ENCODE measurements around the gene GFPT2. TPM values are rescaled to one million over a fixed set of nuclear protein-coding genes. Genes with fewer than 3 reads are reported as not detected.

GFPT2 gene
- total RNA-seq, 4 donors from 2014 or later: 2.1 to 5.5 (median 4.1) TPM

- no peak overlapping the region for H3K4me3 ChIP-seq
- ATAC-seq (no peak), DNase-seq (no peak)
- H3K36me3 ChIP-seq: no peaks in the 10 kb centered on the region
- in situ Hi-C loops (cut with MboI; ENCODE audit: low sequenced_read_pairs in 4 of 4): no loop called here
- H3K27me3 ChIP-seq: no peaks in the 10 kb centered on the region
- no peaks in the 10 kb centered on the region for H3K9me3 ChIP-seq
- TF ChIP-seq, protein P1, sequence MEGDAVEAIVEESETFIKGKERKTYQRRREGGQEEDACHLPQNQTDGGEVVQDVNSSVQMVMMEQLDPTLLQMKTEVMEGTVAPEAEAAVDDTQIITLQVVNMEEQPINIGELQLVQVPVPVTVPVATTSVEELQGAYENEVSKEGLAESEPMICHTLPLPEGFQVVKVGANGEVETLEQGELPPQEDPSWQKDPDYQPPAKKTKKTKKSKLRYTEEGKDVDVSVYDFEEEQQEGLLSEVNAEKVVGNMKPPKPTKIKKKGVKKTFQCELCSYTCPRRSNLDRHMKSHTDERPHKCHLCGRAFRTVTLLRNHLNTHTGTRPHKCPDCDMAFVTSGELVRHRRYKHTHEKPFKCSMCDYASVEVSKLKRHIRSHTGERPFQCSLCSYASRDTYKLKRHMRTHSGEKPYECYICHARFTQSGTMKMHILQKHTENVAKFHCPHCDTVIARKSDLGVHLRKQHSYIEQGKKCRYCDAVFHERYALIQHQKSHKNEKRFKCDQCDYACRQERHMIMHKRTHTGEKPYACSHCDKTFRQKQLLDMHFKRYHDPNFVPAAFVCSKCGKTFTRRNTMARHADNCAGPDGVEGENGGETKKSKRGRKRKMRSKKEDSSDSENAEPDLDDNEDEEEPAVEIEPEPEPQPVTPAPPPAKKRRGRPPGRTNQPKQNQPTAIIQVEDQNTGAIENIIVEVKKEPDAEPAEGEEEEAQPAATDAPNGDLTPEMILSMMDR (IDR thresholded peaks at IDR 0.05 in 4 of 5, conservative IDR thresholded peaks at IDR 0.05 in 1 of 5): no peak
- TF ChIP-seq POLR2A (IDR thresholded peaks at IDR 0.05): no peak
- H3K4me1 ChIP-seq: no peaks in the 10 kb centered on the region
- no peak overlapping the region for H3K27ac ChIP-seq
- intact Hi-C loops (cut with DNase I; ENCODE audit: low total_unique reads): no loop called here
Observed at GRCh38 chr5:180371949-180372348, 18.8 kb upstream of the GFPT2 start.

- TF ChIP-seq POLR2A (IDR thresholded peaks at IDR 0.05): no peak
- TF ChIP-seq, protein P1 (IDR thresholded peaks at IDR 0.05 in 4 of 5, conservative IDR thresholded peaks at IDR 0.05 in 1 of 5): no peak
- intact Hi-C loops (cut with DNase I; ENCODE audit: low total_unique reads) (no loop called here), in situ Hi-C loops (cut with MboI; ENCODE audit: low sequenced_read_pairs in 4 of 4) (no loop called here)
- Histone ChIP-seq H3K4me3 (no peak overlapping the region), H3K27me3 (no peaks in the 10 kb centered on the region), H3K27ac (no peak overlapping the region), H3K4me1 (no peaks in the 10 kb centered on the region), H3K36me3 (no peaks in the 10 kb centered on the region), H3K9me3 (no peaks in the 10 kb centered on the region)
- ATAC-seq (peak; percentile 24 to 65), DNase-seq (peak in 1 of 2 donors; percentile 23)
Observed at GRCh38 chr5:180370861-180371641, 17.9 kb upstream of the GFPT2 start.

- Histone ChIP-seq H3K4me3 (no peak overlapping the region), H3K27me3 (no peaks in the 10 kb centered on the region), H3K9me3 (no peaks in the 10 kb centered on the region), H3K27ac (no peak overlapping the region), H3K4me1 (no peaks in the 10 kb centered on the region), H3K36me3 (no peaks in the 10 kb centered on the region)
- TF ChIP-seq POLR2A (IDR thresholded peaks at IDR 0.05): no peak
- TF ChIP-seq, protein P1 (IDR thresholded peaks at IDR 0.05 in 4 of 5, conservative IDR thresholded peaks at IDR 0.05 in 1 of 5): no peak
- no peak for ATAC-seq
- DNase-seq: no peak
- in situ Hi-C loops (cut with MboI; ENCODE audit: low sequenced_read_pairs in 4 of 4) (no loop called here), intact Hi-C loops (cut with DNase I; ENCODE audit: low total_unique reads) (no loop called here)
Observed at GRCh38 chr5:180367991-180368390, 14.9 kb upstream of the GFPT2 start.

- intact Hi-C loops (cut with DNase I; ENCODE audit: low total_unique reads): no loop called here
- DNase-seq (no peak), ATAC-seq (no peak)
- no peak for TF ChIP-seq POLR2A (IDR thresholded peaks at IDR 0.05)
- TF ChIP-seq, protein P1 (IDR thresholded peaks at IDR 0.05 in 4 of 5, conservative IDR thresholded peaks at IDR 0.05 in 1 of 5): no peak
- in situ Hi-C loops (cut with MboI; ENCODE audit: low sequenced_read_pairs in 4 of 4): no loop called here
- H3K9me3 ChIP-seq: no peaks in the 10 kb centered on the region
- no peaks in the 10 kb centered on the region for H3K36me3 ChIP-seq
- H3K4me3 ChIP-seq: no peak overlapping the region
- H3K27ac ChIP-seq: no peak overlapping the region
- no peaks in the 10 kb centered on the region for H3K4me1 ChIP-seq
- H3K27me3 ChIP-seq: no peaks in the 10 kb centered on the region
Observed at GRCh38 chr5:180367300-180367699, 14.2 kb upstream of the GFPT2 start.

All from gastrocnemius medialis (tissue), 4 donors.